PC-3 (cell line): ENCODE results near the gene RBMS3. TPM values are rescaled to one million over a fixed set of nuclear protein-coding genes. Genes with fewer than 3 reads are reported as not detected.

Experiments
- ATAC-seq: fragments of 200-7000 bp; cut with Tn5 transposase; 2 replicates; pipeline ENCODE4 v1.9.1; 2020; ENCODE audit warnings: mild to moderate bottlenecking, moderate library complexity
- BruUV-seq: library from RNA; stranded (reverse); fragments of 400-500 nt; replicated peaks from 2 replicates; lab custom pipeline; 2021; lab: Mats Ljungman, UMichigan
- CTCF ChIA-PET: fragments of 300-600 bp; sonication (Branson Sonifier 250); formaldehyde crosslinking; loops from one replicate; lab custom pipeline; 2022; ENCODE audit warnings: antibody characterized with exemption; lab: Charles Lee
- POLR2A ChIA-PET: fragments of 300-600 bp; sonication (Branson Sonifier 250); formaldehyde crosslinking; loops from one replicate; lab custom pipeline; 2022; ENCODE audit warnings: antibody characterized with exemption; ENCODE audit not compliant: unreplicated experiment; lab: Charles Lee
- DNase-seq: peaks from one replicate; pipeline ENCODE4 v3.0.0-alpha.2; 2015
- H2AFZ ChIP-seq: fragments of 300-600 bp; sonication (generic); 2 replicates; pipeline ENCODE4 v1.6.0; 2016; ENCODE audit warnings: antibody characterized with exemption, low read length
- H3F3A ChIP-seq: fragments of 300-600 bp; sonication (generic); one replicate; pipeline ENCODE4 v1.6.0; 2017; ENCODE audit warnings: antibody characterized with exemption, low read length, control low read depth, mild to moderate bottlenecking; ENCODE audit not compliant: unreplicated experiment
- H3K27ac ChIP-seq: fragments of 300-600 bp; sonication (generic); 2 replicates; pipeline ENCODE4 v1.5.1; 2016; ENCODE audit warnings: mild to moderate bottlenecking, low read length
- H3K27me3 ChIP-seq: fragments of 300-600 bp; sonication (generic); 2 replicates; pipeline ENCODE4 v1.6.1; 2016; ENCODE audit warnings: low read length, mixed read lengths
- H3K36me3 ChIP-seq: fragments of 300-600 bp; sonication (generic); 2 replicates; pipeline ENCODE4 v1.6.1; 2016; ENCODE audit warnings: low read depth, mixed run types, low read length, mixed read lengths
- H3K4me1 ChIP-seq: fragments of 300-600 bp; sonication (generic); 2 replicates; pipeline ENCODE4 v1.5.1; 2016; ENCODE audit warnings: low read length; ENCODE audit not compliant: insufficient read depth
- H3K4me2 ChIP-seq: fragments of 300-600 bp; sonication (generic); 2 replicates; pipeline ENCODE4 v1.6.0; 2016; ENCODE audit warnings: low read length
- H3K4me3 ChIP-seq: fragments of 300-600 bp; sonication (generic); 2 replicates; pipeline ENCODE4 v1.5.1; 2016; ENCODE audit warnings: mild to moderate bottlenecking, low read length, mixed read lengths
- H3K79me2 ChIP-seq: fragments of 300-600 bp; sonication (generic); 2 replicates; pipeline ENCODE4 v1.6.1; 2017; ENCODE audit warnings: low read length, mixed read lengths
- H3K9ac ChIP-seq: fragments of 300-600 bp; sonication (generic); 2 replicates; pipeline ENCODE4 v1.6.0; 2016; ENCODE audit warnings: mild to moderate bottlenecking, low read length
- H3K9me2 ChIP-seq: fragments of 300-600 bp; sonication (generic); replicated peaks from 2 replicates; pipeline ENCODE4 v1.6.1; 2016; ENCODE audit warnings: mixed run types, low read length, mixed read lengths
- H3K9me3 ChIP-seq: fragments of 300-600 bp; sonication (generic); 2 replicates; pipeline ENCODE4 v1.6.1; 2016; ENCODE audit warnings: low read length, mixed read lengths
- H4K20me1 ChIP-seq: fragments of 300-600 bp; sonication (generic); 2 replicates; pipeline ENCODE4 v1.6.1; 2016; ENCODE audit warnings: low read length, mixed read lengths
- EZH2 ChIP-seq: fragments of 300-600 bp; sonication (generic); IDR thresholded peaks from one replicate; pipeline ENCODE4 v1.6.1; 2017; ENCODE audit warnings: antibody characterized with exemption, mild to moderate bottlenecking, low read length; ENCODE audit not compliant: unreplicated experiment
- EZH2phosphoT487 ChIP-seq: fragments of 300-600 bp; sonication (generic); IDR thresholded peaks from 2 replicates; pipeline ENCODE4 v1.6.1; 2018; ENCODE audit warnings: mild to moderate bottlenecking, antibody characterized with exemption, low read length, borderline replicate concordance
- intact Hi-C: fragments of 100-400 bp; cut with micrococcal nuclease; formaldehyde crosslinking; loops from 2 replicates; pipeline ENCODE4 v1.9.0; 2023
- total RNA-seq: library from RNA; depleted of rRNA; stranded (reverse); fragments of >200 nt; gene quantifications from 2 replicates; pipeline ENCODE4 v1.2.3, GENCODE V29; 2014
- TF ChIP-seq, protein P1 (sequence below): fragments of 300-600 bp; sonication (generic); conservative IDR thresholded peaks from 2 replicates; pipeline ENCODE4 v1.5.1; 2017; ENCODE audit warnings: antibody characterized with exemption, low read depth, mild to moderate bottlenecking, low read length

The RBMS3 gene
- total RNA-seq, 1 experiment from 2014 or later: 5.4 TPM

GRCh38 chr3:29683018-29683993 lies 402.4 kb downstream of the RBMS3 start:
- H3K27ac ChIP-seq: peak overlapping the region; percentile 45
- H3K9me3 ChIP-seq: no peaks in the 10 kb centered on the region
- no peaks in the 10 kb centered on the region for H3K9me2 ChIP-seq
- TF ChIP-seq, protein P1, sequence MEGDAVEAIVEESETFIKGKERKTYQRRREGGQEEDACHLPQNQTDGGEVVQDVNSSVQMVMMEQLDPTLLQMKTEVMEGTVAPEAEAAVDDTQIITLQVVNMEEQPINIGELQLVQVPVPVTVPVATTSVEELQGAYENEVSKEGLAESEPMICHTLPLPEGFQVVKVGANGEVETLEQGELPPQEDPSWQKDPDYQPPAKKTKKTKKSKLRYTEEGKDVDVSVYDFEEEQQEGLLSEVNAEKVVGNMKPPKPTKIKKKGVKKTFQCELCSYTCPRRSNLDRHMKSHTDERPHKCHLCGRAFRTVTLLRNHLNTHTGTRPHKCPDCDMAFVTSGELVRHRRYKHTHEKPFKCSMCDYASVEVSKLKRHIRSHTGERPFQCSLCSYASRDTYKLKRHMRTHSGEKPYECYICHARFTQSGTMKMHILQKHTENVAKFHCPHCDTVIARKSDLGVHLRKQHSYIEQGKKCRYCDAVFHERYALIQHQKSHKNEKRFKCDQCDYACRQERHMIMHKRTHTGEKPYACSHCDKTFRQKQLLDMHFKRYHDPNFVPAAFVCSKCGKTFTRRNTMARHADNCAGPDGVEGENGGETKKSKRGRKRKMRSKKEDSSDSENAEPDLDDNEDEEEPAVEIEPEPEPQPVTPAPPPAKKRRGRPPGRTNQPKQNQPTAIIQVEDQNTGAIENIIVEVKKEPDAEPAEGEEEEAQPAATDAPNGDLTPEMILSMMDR: no peak
- no peak for TF ChIP-seq EZH2phosphoT487
- TF ChIP-seq EZH2: no peak
- H3K79me2 ChIP-seq: no peaks in the 10 kb centered on the region
- CTCF ChIA-PET: no interaction called here
- H3K27me3 ChIP-seq: no peaks in the 10 kb centered on the region
- no peaks in the 10 kb centered on the region for H4K20me1 ChIP-seq
- peak overlapping the region; percentile 14; the same call in 1 of the 2 replicates for H3K9ac ChIP-seq
- H2AFZ ChIP-seq: peak overlapping the region; percentile 71
- intact Hi-C loops: no loop called here
- no TSS peak for BruUV-seq
- no peak overlapping the region for H3K4me3 ChIP-seq
- POLR2A ChIA-PET: interaction anchor here (0.6 kb wide), 1 partner anchor 618 kb away, joined by 4 read pairs; no protein-coding TSS in a partner anchor
- no peaks in the 10 kb centered on the region for H3F3A ChIP-seq
- DNase-seq (peak; percentile 49), ATAC-seq (peak; percentile 87)
- H3K36me3 ChIP-seq: no peaks in the 10 kb centered on the region
- no peak overlapping the region for H3K4me2 ChIP-seq
- H3K4me1 ChIP-seq: peaks cover 12% of the 10 kb centered on the region

- POLR2A ChIA-PET: no interaction called here
- no peak overlapping the region for H2AFZ ChIP-seq
Measured at GRCh38 chr3:29686889-29687592, 406.2 kb downstream of the RBMS3 start.

More at GRCh38 chr3:29686889-29687592, 406.2 kb downstream of the RBMS3 start:
- H3K27me3 ChIP-seq: no peaks in the 10 kb centered on the region
- H3K4me1 ChIP-seq: peaks cover 12% of the 10 kb centered on the region
- no peaks in the 10 kb centered on the region for H4K20me1 ChIP-seq
- H3K79me2 ChIP-seq: no peaks in the 10 kb centered on the region
- no peaks in the 10 kb centered on the region for H3K9me2 ChIP-seq
- no peak overlapping the region for H3K9ac ChIP-seq
- TF ChIP-seq, protein P1: no peak
- TF ChIP-seq EZH2 (no peak), EZH2phosphoT487 (no peak)
- H3K9me3 ChIP-seq: no peaks in the 10 kb centered on the region
- H3K36me3 ChIP-seq: no peaks in the 10 kb centered on the region
- no TSS peak for BruUV-seq
- H3K27ac ChIP-seq: no peak overlapping the region
- H3F3A ChIP-seq: no peaks in the 10 kb centered on the region
- H3K4me3 ChIP-seq: no peak overlapping the region
- intact Hi-C loops: no loop called here
- DNase-seq (no peak), ATAC-seq (no peak)
- no peak overlapping the region for H3K4me2 ChIP-seq
- CTCF ChIA-PET: no interaction called here
